ENCODE data around the gene ZNF264. TPM values are rescaled to one million over a fixed set of nuclear protein-coding genes. Genes with fewer than 3 reads are reported as not detected.

Gene ZNF264
- total and polyA plus RNA-seq, 2 of the 8 experiments (the other 6 are each of a cell fraction or from before 2014, with no cell fraction given): 3.6 to 20.0 TPM

DNA sequence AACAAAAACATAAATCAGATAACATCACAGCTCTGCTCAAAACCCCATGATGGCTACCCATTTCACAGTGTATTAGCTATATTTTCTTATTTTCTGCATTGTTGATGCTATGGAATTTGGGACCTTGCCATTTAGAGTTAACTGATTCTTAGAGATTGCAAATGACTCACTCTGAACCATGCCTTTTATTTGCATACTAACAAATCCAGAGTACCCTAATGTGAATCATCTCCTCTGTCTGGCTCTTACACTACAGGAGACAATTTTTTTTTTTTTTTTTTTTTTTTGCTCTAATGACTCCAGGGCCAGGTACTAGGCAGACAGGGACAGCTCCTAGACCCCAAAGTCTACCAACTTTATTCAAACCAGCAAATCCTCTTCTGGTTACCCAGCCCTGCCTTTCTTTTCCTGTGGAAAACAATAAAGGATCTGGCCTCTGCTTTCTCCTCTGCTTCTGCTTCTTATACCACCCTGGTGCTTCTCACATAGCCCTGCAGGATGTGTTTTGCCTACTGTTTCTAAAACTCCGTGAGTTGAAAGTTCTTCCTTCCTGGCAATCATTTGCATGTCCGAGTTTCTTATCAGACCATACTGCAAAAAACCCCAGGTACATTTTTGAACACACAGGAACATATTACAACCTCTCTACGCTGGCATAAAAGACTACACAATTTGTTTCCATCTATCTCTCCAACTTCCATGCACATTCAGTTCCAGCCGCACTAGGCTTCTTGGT lies 78.4 kb downstream of the ZNF264 start:
- Histone ChIP-seq H2BK5ac (ENCODE audit: low read depth, low read length) (no peak overlapping the region), H3K14ac (ENCODE audit: insufficient read length) (no peak overlapping the region), H3K4me2 (ENCODE audit: insufficient read depth in 1 of 2, low read depth in 2 of 2, low read length in 2 of 2) (no peak overlapping the region), H2BK15ac (ENCODE audit: low read length) (no peak overlapping the region), H4K91ac (replicated peaks; ENCODE audit: insufficient read length, low read length) (no peak overlapping the region), H3K4me3 (ENCODE audit: extremely low read depth in 1 of 4, insufficient read depth in 2 of 4, low read depth in 3 of 4, low read length in 4 of 4) (no peak overlapping the region), H3K23me2 (ENCODE audit: low read depth, low read length) (no peaks in the 10 kb centered on the region), H2BK20ac (ENCODE audit: low read length) (no peak overlapping the region), H3K27me3 (replicated peaks in 1 of 4; ENCODE audit: control insufficient read depth in 3 of 4, extremely low read depth in 1 of 4, insufficient read depth in 3 of 4, low read length in 3 of 4) (no peaks in the 10 kb centered on the region), H2BK12ac (ENCODE audit: low read depth, low read length) (no peak overlapping the region), H3K23ac (ENCODE audit: insufficient read length) (no peak overlapping the region), H3K9ac (replicated peaks in 1 of 4; ENCODE audit: extremely low read depth in 1 of 4, low read depth in 3 of 4, low read length in 3 of 4) (no peak overlapping the region), H3K36me3 (ENCODE audit: control insufficient read depth in 2 of 4, insufficient read depth in 4 of 4, low read length in 3 of 4) (no peaks in the 10 kb centered on the region), H3K79me1 (ENCODE audit: low read depth, low read length) (no peaks in the 10 kb centered on the region), H2AFZ (ENCODE audit: low read length) (no peak overlapping the region), H3K27ac (ENCODE audit: low read depth, low read length) (no peak overlapping the region), H3K79me2 (ENCODE audit: control insufficient read depth in 1 of 2, insufficient read depth in 2 of 2, low read length in 2 of 2) (no peaks in the 10 kb centered on the region), H2AK5ac (ENCODE audit: low read depth, low read length) (no peak overlapping the region), H3K9me3 (ENCODE audit: insufficient read depth in 2 of 2, low read depth in 1 of 2, low read length in 1 of 2) (no peaks in the 10 kb centered on the region), H3K56ac (replicated peaks; ENCODE audit: insufficient read length, low read depth, low read length) (no peak overlapping the region), H3K4me1 (replicated peaks in 1 of 4; ENCODE audit: control insufficient read depth in 3 of 4, insufficient read depth in 4 of 4, low read length in 3 of 4) (no peaks in the 10 kb centered on the region), H4K5ac (ENCODE audit: insufficient read length, low read depth, low read length) (no peak overlapping the region), H2BK120ac (replicated peaks; ENCODE audit: low read depth, low read length) (no peak overlapping the region), H4K20me1 (replicated peaks in 1 of 2; ENCODE audit: control insufficient read depth in 1 of 2, insufficient read depth in 2 of 2, low read length in 2 of 2) (no peaks in the 10 kb centered on the region), H3K18ac (ENCODE audit: extremely low read depth, low read length) (no peak overlapping the region), H3K4ac (replicated peaks; ENCODE audit: insufficient read length, low read depth, low read length) (no peak overlapping the region), H4K8ac (ENCODE audit: extremely low read depth, insufficient read depth, low read length) (no peak overlapping the region)
- no peak for TF ChIP-seq POLR2A (IDR thresholded peaks at IDR 0.05; ENCODE audit: control extremely low read depth in 1 of 2, low read depth in 2 of 2, low read length in 2 of 2)
- TF ChIP-seq BACH1 (IDR thresholded peaks at IDR 0.05; ENCODE audit: low read length): no peak
- TF ChIP-seq SIX5 (IDR thresholded peaks at IDR 0.05; ENCODE audit: low read depth, low read length): no peak
- no peak for TF ChIP-seq BCL11A (IDR thresholded peaks at IDR 0.05; ENCODE audit: low read depth in 2 of 2, low read length in 2 of 2)
- TF ChIP-seq GTF2F1 (IDR thresholded peaks at IDR 0.05; ENCODE audit: borderline replicate concordance, low read depth, low read length): no peak
- no peak for TF ChIP-seq TAF7 (optimal IDR thresholded peaks at IDR 0.05; ENCODE audit: borderline replicate concordance, low read depth, low read length)
- no peak for TF ChIP-seq CEBPB (IDR thresholded peaks at IDR 0.05; ENCODE audit: low read depth, low read length)
- FAIRE-seq: no peak
- ChIA-PET POLR2A (ENCODE audit: partially characterized antibody) (interaction anchor here (0.9 kb wide), 1 partner anchor 17 kb away, joined by 3 read pairs; no protein-coding TSS in a partner anchor), CTCF (ENCODE audit: partially characterized antibody) (interaction anchor here (0.6 kb wide), 1 partner anchor 590 kb away, joined by 4 read pairs; no protein-coding TSS in a partner anchor)
- WGBS, 2 experiments (ENCODE audit: extremely low coverage in 1 of 2, insufficient coverage in 1 of 2, insufficient read length in 1 of 2, insufficient replicate concordance in 2 of 2, low coverage in 1 of 2, low lambda C conversion rate in 2 of 2, missing lambda C conversion rate in 1 of 2): 85% methylated on average over 4 of the region's 4 CpGs; no CpG with 5 or more reads in 1 of the 2 experiments
- no peak for DNase-seq (ENCODE audit: low read depth in 1 of 2, low spot score in 2 of 2)

All from H1 (cell line).